Measurements from ENCODE around the gene A1CF. TPM values are rescaled to one million over a fixed set of nuclear protein-coding genes. Genes with fewer than 3 reads are reported as not detected.

Gene A1CF
- total and polyA plus RNA-seq, 2 of the 8 experiments (the other 6 are each of a cell fraction or from before 2014, with no cell fraction given): not detected

DNA sequence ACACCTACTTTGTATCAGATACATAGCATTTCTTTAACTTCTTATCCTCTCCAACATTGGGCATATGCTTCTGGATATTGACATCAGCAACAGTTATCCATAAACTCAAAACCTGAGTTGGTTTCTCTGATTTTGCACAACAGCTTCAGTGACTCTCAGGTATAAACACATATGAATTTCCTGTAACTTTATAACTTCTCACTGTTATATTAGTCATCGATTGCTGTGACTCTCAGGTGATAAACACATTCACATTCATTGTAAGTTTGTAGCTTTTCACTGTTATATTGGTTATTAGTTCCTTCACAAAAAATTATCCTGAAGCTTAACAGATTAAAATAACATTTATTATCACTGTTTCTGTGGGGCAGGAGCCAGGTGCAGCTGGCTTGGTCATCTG is 88.7 kb downstream of the A1CF start:
- no peak overlapping the region for H2BK120ac ChIP-seq (replicated peaks; ENCODE audit: low read depth, low read length)
- no peak overlapping the region for H3K27ac ChIP-seq (ENCODE audit: low read depth, low read length)
- H4K20me1 ChIP-seq (replicated peaks in 1 of 2; ENCODE audit: control insufficient read depth in 1 of 2, insufficient read depth in 2 of 2, low read length in 2 of 2): no peaks in the 10 kb centered on the region
- ChIA-PET CTCF (ENCODE audit: partially characterized antibody) (interaction anchor here (0.6 to 1.2 kb wide), 3 partner anchors 8 to 231 kb away, joined by 3 read pairs; no protein-coding TSS in a partner anchor), POLR2A (ENCODE audit: partially characterized antibody) (no interaction called here)
- H2BK20ac ChIP-seq (ENCODE audit: low read length): no peak overlapping the region
- H3K9me3 ChIP-seq (ENCODE audit: insufficient read depth in 2 of 2, low read depth in 1 of 2, low read length in 1 of 2): no peaks in the 10 kb centered on the region
- H3K4ac ChIP-seq (replicated peaks; ENCODE audit: insufficient read length, low read depth, low read length): no peak overlapping the region
- no peak overlapping the region for H3K56ac ChIP-seq (replicated peaks; ENCODE audit: insufficient read length, low read depth, low read length)
- no peak overlapping the region for H4K91ac ChIP-seq (replicated peaks; ENCODE audit: insufficient read length, low read length)
- no peak for TF ChIP-seq EZH2 (IDR thresholded peaks at IDR 0.05; ENCODE audit: low read depth, low read length, severe bottlenecking)
- no peak for TF ChIP-seq BACH1 (IDR thresholded peaks at IDR 0.05; ENCODE audit: low read length)
- H3K27me3 ChIP-seq (replicated peaks in 1 of 4; ENCODE audit: control insufficient read depth in 3 of 4, extremely low read depth in 1 of 4, insufficient read depth in 3 of 4, low read length in 3 of 4): no peaks in the 10 kb centered on the region
- H3K79me2 ChIP-seq (ENCODE audit: control insufficient read depth in 1 of 2, insufficient read depth in 2 of 2, low read length in 2 of 2): no peaks in the 10 kb centered on the region
- H3K23ac ChIP-seq (ENCODE audit: insufficient read length): no peak overlapping the region
- H2BK12ac ChIP-seq (ENCODE audit: low read depth, low read length): no peak overlapping the region
- H3K79me1 ChIP-seq (ENCODE audit: low read depth, low read length): no peaks in the 10 kb centered on the region
- DNase-seq (ENCODE audit: low read depth in 1 of 2, low spot score in 2 of 2) (no peak), FAIRE-seq (no peak)
- H3K23me2 ChIP-seq (ENCODE audit: low read depth, low read length): no peaks in the 10 kb centered on the region
- no peak overlapping the region for H2BK15ac ChIP-seq (ENCODE audit: low read length)
- H3K18ac ChIP-seq (ENCODE audit: extremely low read depth, low read length): no peak overlapping the region
- H3K4me2 ChIP-seq (ENCODE audit: insufficient read depth in 1 of 2, low read depth in 2 of 2, low read length in 2 of 2): no peak overlapping the region
- no peaks in the 10 kb centered on the region for H3K4me1 ChIP-seq (replicated peaks in 1 of 4; ENCODE audit: control insufficient read depth in 3 of 4, insufficient read depth in 4 of 4, low read length in 3 of 4)
- H3K4me3 ChIP-seq (ENCODE audit: extremely low read depth in 1 of 4, insufficient read depth in 2 of 4, low read depth in 3 of 4, low read length in 4 of 4): no peak overlapping the region
- no peak overlapping the region for H2AFZ ChIP-seq (ENCODE audit: low read length)
- H2AK5ac ChIP-seq (ENCODE audit: low read depth, low read length): no peak overlapping the region
- H3K9ac ChIP-seq (replicated peaks in 1 of 4; ENCODE audit: extremely low read depth in 1 of 4, low read depth in 3 of 4, low read length in 3 of 4): no peak overlapping the region
- no peak overlapping the region for H4K8ac ChIP-seq (ENCODE audit: extremely low read depth, insufficient read depth, low read length)
- no peak overlapping the region for H4K5ac ChIP-seq (ENCODE audit: insufficient read length, low read depth, low read length)
- 88% methylated on average over 1 of the region's 1 CpG; no CpG with 5 or more reads in 1 of the 2 experiments for WGBS, 2 experiments (ENCODE audit: extremely low coverage in 1 of 2, insufficient coverage in 1 of 2, insufficient read length in 1 of 2, insufficient replicate concordance in 2 of 2, low coverage in 1 of 2, low lambda C conversion rate in 2 of 2, missing lambda C conversion rate in 1 of 2)
- H3K36me3 ChIP-seq (ENCODE audit: control insufficient read depth in 2 of 4, insufficient read depth in 4 of 4, low read length in 3 of 4): no peaks in the 10 kb centered on the region
- no peak overlapping the region for H3K14ac ChIP-seq (ENCODE audit: insufficient read length)
- no peak overlapping the region for H2BK5ac ChIP-seq (ENCODE audit: low read depth, low read length)
